Activated T-cell treated with anti-CD3 and anti-CD28 coated beads, Interleukin-2, amount 50 U/mL, for 72 hours (primary cell): ENCODE measurements around the gene CNGA2. TPM values are rescaled to one million over a fixed set of nuclear protein-coding genes. Genes with fewer than 3 reads are reported as not detected.

ENCODE experiments used
- ATAC-seq, 2 donors: fragments of 150-1000 bp; cut with Tn5 transposase; replicated peaks in 1 of 2; 2 replicates each; pipeline ENCODE4 v1.10.0; 2021; ENCODE audit warnings: moderate library complexity in 2 of 2, mild to moderate bottlenecking in 1 of 2
- DNase-seq, 2 donors: peaks; one replicate each; pipeline ENCODE4 v3.0.0; 2021 to 2022; ENCODE audit warnings: mixed read lengths in 1 of 2
- H3K27ac Mint-ChIP-seq: one replicate; pipeline ENCODE4 v1.8.0; 2022; ENCODE audit warnings: mild to moderate bottlenecking, moderate library complexity, mixed read lengths
- H3K27me3 Mint-ChIP-seq: one replicate; pipeline ENCODE4 v1.8.0; 2022; ENCODE audit warnings: low read depth, mixed read lengths
- H3K36me3 Mint-ChIP-seq, 2 donors: one replicate each; pipeline ENCODE4 v1.8.0; 2022; ENCODE audit warnings: mixed read lengths in 2 of 2, mild to moderate bottlenecking in 1 of 2; ENCODE audit not compliant: insufficient read depth in 2 of 2
- H3K4me1 Mint-ChIP-seq: one replicate; pipeline ENCODE4 v1.8.0; 2022; ENCODE audit warnings: low read depth, mixed read lengths
- H3K4me3 Mint-ChIP-seq, 2 donors: one replicate each; pipeline ENCODE4 v1.8.0; 2022; ENCODE audit warnings: mild to moderate bottlenecking in 2 of 2, mixed read lengths in 2 of 2, moderate library complexity in 2 of 2
- H3K9me3 Mint-ChIP-seq, 2 donors: one replicate each; pipeline ENCODE4 v1.8.0; 2022; ENCODE audit warnings: mixed read lengths in 2 of 2
- total RNA-seq, 2 donors: library from RNA; stranded (reverse); gene quantifications; one replicate each; pipeline ENCODE4 v1.2.3, GENCODE V29; 2022

Gene CNGA2
- total RNA-seq, 2 donors from 2014 or later: not detected

GRCh38 chrX:151773434-151773833, 38.9 kb downstream of the CNGA2 start:
- Mint-ChIP-seq H3K36me3 (no peaks in the 10 kb centered on the region), H3K4me3 (no peak overlapping the region), H3K27me3 (peaks cover 11% of the 10 kb centered on the region), H3K4me1 (no peaks in the 10 kb centered on the region), H3K27ac (no peak overlapping the region), H3K9me3 (no peaks in the 10 kb centered on the region)
- ATAC-seq (no peak), DNase-seq (no peak)

DNA sequence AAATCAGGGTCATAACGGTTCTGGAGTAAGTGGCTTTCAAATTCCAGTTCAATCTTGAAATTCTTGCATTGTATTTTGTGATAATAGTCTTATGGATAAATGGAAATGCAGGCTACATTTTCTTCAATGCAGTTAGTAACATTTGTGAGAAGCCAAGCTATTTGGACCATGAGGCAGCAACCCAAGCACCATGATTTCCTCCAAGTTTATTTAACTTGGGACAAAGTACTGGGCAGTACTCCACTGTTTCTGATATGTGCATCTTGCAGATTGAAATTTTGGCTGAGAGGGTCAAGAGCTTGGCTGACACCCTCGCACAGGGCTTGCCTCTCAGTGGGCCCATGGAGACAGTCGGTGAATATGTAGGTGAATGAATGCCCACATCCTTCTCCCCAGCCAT, 39.9 kb downstream of the CNGA2 start:
- DNase-seq: no peak
- H3K27me3 Mint-ChIP-seq: peaks cover 5% of the 10 kb centered on the region
- no peaks in the 10 kb centered on the region for H3K36me3 Mint-ChIP-seq
- ATAC-seq: no peak
- H3K4me1 Mint-ChIP-seq: no peaks in the 10 kb centered on the region
- no peak overlapping the region for H3K27ac Mint-ChIP-seq
- H3K9me3 Mint-ChIP-seq: no peaks in the 10 kb centered on the region
- no peak overlapping the region for H3K4me3 Mint-ChIP-seq

GRCh38 chrX:151776181-151776731, 41.7 kb downstream of the CNGA2 start:
- no peaks in the 10 kb centered on the region for H3K9me3 Mint-ChIP-seq
- DNase-seq (no peak), ATAC-seq (no peak)
- H3K27ac Mint-ChIP-seq: no peak overlapping the region
- H3K36me3 Mint-ChIP-seq: no peaks in the 10 kb centered on the region
- peaks cover 5% of the 10 kb centered on the region for H3K27me3 Mint-ChIP-seq
- H3K4me3 Mint-ChIP-seq: no peak overlapping the region
- no peaks in the 10 kb centered on the region for H3K4me1 Mint-ChIP-seq

DNA sequence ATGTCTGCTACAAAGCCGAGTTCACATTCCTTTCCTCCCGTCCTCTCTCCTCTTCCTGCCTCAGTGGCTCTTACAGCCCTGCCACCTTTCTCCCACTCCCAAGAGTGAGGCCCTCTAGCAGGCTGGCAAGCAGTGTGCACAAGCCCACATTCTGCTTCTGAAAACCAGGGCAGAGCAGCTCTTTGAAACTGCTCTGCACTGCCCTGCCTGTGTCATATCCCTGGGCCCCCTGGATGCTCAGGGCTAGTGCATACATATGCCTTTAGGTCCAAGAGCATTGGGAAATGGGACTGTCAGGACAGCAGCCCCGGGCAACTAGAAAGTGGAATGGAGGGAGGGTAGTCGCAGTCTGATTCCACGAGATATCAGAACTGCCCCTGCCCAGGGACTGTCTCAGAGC, 42.4 kb downstream of the CNGA2 start:
- peaks cover 5% of the 10 kb centered on the region for H3K27me3 Mint-ChIP-seq
- no peaks in the 10 kb centered on the region for H3K4me1 Mint-ChIP-seq
- H3K4me3 Mint-ChIP-seq: no peak overlapping the region
- H3K27ac Mint-ChIP-seq: no peak overlapping the region
- DNase-seq (no peak), ATAC-seq (no peak)
- H3K9me3 Mint-ChIP-seq: no peaks in the 10 kb centered on the region
- H3K36me3 Mint-ChIP-seq: no peaks in the 10 kb centered on the region

DNA sequence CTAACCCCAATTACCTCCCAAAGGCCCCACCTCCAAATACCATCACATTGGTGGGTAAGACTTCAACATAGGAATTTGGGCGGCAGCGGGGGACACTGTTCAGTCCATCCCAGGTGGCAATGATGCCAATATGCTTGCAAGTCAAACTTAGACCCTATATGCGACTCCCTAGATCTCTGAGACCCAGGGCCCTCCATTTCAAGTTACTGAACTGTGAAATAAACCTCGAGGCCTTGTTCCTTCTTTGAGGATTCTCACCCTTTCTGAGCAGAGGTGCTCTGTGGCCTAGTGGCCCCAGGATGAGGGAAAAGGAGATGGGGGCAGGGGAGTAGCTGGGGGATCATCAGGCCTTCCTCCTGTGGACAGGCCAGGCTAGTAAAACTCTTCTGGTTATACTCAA, 44.7 kb downstream of the CNGA2 start:
- ATAC-seq (no peak), DNase-seq (no peak)
- Mint-ChIP-seq H3K9me3 (no peaks in the 10 kb centered on the region), H3K27ac (no peak overlapping the region), H3K36me3 (no peaks in the 10 kb centered on the region), H3K4me3 (no peak overlapping the region), H3K27me3 (peaks cover 14% of the 10 kb centered on the region), H3K4me1 (no peaks in the 10 kb centered on the region)

GRCh38 chrX:151780621-151781020, 46.1 kb downstream of the CNGA2 start:
- Mint-ChIP-seq H3K4me1 (no peaks in the 10 kb centered on the region), H3K27me3 (peaks cover 22% of the 10 kb centered on the region), H3K36me3 (no peaks in the 10 kb centered on the region), H3K9me3 (no peaks in the 10 kb centered on the region), H3K4me3 (no peak overlapping the region), H3K27ac (no peak overlapping the region)
- ATAC-seq (no peak), DNase-seq (no peak)

- no peak overlapping the region for H3K27ac Mint-ChIP-seq
- no peaks in the 10 kb centered on the region for H3K36me3 Mint-ChIP-seq
- no peak overlapping the region for H3K4me3 Mint-ChIP-seq
- ATAC-seq: no peak
- peaks cover 0 to 2% of the 10 kb centered on the region in 2 donors for H3K9me3 Mint-ChIP-seq
- H3K4me1 Mint-ChIP-seq: no peaks in the 10 kb centered on the region
- H3K27me3 Mint-ChIP-seq: peaks cover 42% of the 10 kb centered on the region
- DNase-seq: no peak
These were observed 54.7 kb downstream of the CNGA2 start for GRCh38 chrX:151789179-151789800.

- peaks cover 0 to 2% of the 10 kb centered on the region in 2 donors for H3K9me3 Mint-ChIP-seq
- peaks cover 47% of the 10 kb centered on the region for H3K27me3 Mint-ChIP-seq
- no peak overlapping the region for H3K27ac Mint-ChIP-seq
- no peaks in the 10 kb centered on the region for H3K36me3 Mint-ChIP-seq
- no peak overlapping the region for H3K4me3 Mint-ChIP-seq
- DNase-seq (no peak), ATAC-seq (no peak)
- no peaks in the 10 kb centered on the region for H3K4me1 Mint-ChIP-seq
These were observed 56.1 kb downstream of the CNGA2 start for GRCh38 chrX:151790481-151791160.

- Mint-ChIP-seq H3K9me3 (peaks cover 0 to 2% of the 10 kb centered on the region in 2 donors), H3K27ac (no peak overlapping the region), H3K27me3 (peaks cover 58% of the 10 kb centered on the region), H3K36me3 (no peaks in the 10 kb centered on the region), H3K4me1 (no peaks in the 10 kb centered on the region), H3K4me3 (no peak overlapping the region)
- ATAC-seq: no peak
- DNase-seq: no peak
These were observed 57.4 kb downstream of the CNGA2 start for GRCh38 chrX:151791961-151792360.

DNA sequence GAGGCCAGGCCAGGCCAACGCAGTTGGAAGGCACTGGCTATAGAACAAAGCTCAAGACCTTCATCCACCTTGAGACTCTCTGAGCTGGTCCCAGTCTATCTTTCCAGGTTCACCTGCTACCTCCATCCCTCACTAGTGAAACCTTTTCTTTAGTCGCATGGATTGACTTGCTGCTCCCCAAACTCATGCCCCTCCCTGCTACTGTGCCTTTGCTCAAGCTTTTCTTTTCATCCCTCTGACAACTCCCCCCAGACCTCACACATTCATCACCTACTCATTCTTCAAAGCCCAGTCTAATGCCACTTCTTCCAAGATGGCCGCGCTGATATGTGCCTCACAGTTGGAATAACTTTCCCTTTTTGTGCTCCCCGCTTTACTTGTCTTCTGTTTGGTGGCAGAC, 58.0 kb downstream of the CNGA2 start:
- no peaks in the 10 kb centered on the region for H3K36me3 Mint-ChIP-seq

GRCh38 chrX:151793886-151794285, 59.3 kb downstream of the CNGA2 start:
- no peak for DNase-seq
- Mint-ChIP-seq H3K36me3 (no peaks in the 10 kb centered on the region), H3K9me3 (peaks cover 0 to 2% of the 10 kb centered on the region in 2 donors), H3K27ac (no peak overlapping the region), H3K4me1 (no peaks in the 10 kb centered on the region), H3K27me3 (peaks cover 65% of the 10 kb centered on the region), H3K4me3 (no peak overlapping the region)
- no peak for ATAC-seq

More for the DNA sequence above, 58.0 kb downstream of the CNGA2 start:
- H3K27ac Mint-ChIP-seq: no peak overlapping the region
- peaks cover 64% of the 10 kb centered on the region for H3K27me3 Mint-ChIP-seq
- H3K4me1 Mint-ChIP-seq: no peaks in the 10 kb centered on the region
- DNase-seq (no peak), ATAC-seq (no peak)
- peaks cover 0 to 2% of the 10 kb centered on the region in 2 donors for H3K9me3 Mint-ChIP-seq
- H3K4me3 Mint-ChIP-seq: no peak overlapping the region
